CD4-positive, alpha-beta T cell treated with Interleukin-1 beta for 1 hour (primary cell): Measurements from ENCODE around the gene CYP27A1.
A peak's percentile ranks its signal among the peaks of the same experiment; 100 is the strongest.
"Not testable (repeated sequence)": the region's sequence is repeated elsewhere in the genome, so short reads cannot be mapped to it uniquely, and the experiment has no call there.

Source experiments
- DNase-seq, 2 donors: peaks; one replicate each; pipeline ENCODE4 v3.0.0-alpha.2; 2020 to 2022

The CYP27A1 gene

DNA sequence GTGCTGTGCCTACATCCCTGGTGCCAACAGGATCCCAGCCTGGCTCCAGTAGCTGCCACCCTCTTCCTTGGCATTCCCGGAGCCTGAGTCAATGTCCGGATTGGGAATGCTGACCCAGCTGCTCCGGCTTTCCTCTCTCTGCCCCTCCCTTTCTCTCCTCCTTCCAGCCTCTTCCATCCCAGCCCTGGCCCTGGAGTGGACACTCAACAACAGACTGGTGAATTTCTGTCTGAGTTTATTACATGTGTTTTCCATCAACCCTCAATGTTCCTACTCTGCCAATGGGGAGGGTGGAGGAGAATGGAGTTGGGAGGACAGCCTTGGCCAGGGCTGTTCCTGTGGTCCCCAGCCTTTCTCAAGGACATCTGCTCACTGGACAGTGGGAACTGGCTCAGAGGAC, 50.6 kb downstream of the CYP27A1 start:
- no peak for DNase-seq

- DNase-seq: no peak
Measured at GRCh38 chr2:218833023-218833609, 51.2 kb downstream of the CYP27A1 start.

DNA sequence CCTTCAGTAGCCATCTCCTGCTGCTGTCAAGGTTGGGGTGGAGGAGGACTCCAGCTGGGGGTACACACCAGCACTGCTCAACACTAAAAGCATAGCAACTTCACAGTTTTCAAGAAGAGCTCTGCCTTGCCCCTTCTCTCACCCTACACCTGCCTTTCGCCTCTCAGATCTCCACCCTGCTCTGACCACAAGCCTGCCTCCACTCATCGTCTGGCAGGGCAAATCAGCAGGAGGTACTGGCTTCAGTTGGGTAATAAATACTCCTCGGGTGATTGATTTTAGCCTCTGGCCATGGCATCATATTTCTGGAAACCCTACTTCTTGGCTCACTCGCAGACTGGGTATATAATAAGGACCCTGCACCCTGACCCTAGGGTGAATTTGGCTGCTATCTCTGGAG, 52.7 kb downstream of the CYP27A1 start:
- no peak for DNase-seq

- DNase-seq: no peak
Measured at GRCh38 chr2:218837495-218837894, 55.5 kb downstream of the CYP27A1 start.

DNA sequence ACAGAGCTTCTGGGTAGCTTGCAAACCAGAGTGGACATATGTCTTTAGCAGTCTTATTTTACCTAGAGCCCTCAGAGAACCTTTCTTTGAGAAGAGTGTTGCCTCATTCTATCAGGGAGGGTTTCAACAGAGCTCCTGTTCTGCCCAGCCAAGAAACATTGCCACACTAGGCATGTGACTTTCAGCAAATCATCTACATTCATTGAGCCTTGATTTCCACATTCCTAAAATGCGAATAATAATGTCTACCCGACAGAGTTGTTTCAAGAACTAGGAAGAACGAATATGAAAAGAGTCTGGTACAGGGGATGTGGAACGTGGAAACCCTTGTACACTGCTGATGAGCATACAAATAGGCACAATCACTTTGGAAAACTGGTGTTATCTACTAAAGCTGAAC, 57.5 kb downstream of the CYP27A1 start:
- DNase-seq: no peak

- no peak for DNase-seq
Measured at GRCh38 chr2:218839888-218840287, 57.9 kb downstream of the CYP27A1 start.

DNA sequence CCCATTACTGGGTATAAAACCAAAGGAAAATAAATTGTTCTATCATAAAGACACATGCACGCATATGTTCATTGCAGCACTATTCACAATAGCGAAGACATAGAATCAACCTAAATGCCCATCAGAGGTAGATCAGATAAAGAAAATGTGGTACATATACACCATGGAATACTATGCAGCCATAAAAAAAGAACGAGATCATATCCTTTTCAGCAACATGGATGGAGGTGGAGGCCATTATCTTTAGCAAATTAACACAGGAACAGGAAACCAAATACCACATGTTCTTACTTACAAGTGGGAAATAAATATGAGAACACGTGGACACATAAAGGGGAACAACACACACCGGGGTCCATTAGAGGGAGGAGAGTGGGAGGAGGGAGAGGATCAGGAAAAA, 62.4 kb downstream of the CYP27A1 start:
- not testable (repeated sequence) for DNase-seq

DNA sequence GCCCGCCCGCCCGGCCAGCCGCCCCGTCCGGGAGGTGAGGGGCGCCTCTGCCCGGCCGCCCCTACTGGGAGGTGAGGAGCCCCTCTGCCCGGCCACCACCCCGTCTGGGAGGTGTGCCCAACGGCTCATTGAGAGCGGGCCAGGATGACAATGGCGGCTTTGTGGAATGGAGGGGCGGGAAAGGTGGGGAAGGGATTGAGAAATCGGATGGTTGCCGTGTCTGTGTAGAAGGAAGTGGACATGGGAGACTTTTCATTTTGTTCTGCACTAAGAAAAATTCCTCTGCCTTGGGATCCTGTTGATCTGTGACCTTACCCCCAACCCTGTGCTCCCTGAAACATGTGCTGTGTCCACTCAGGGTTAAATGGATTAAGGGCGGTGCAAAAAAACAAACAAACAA, 65.0 kb downstream of the CYP27A1 start:
- not testable (repeated sequence) for DNase-seq

DNA sequence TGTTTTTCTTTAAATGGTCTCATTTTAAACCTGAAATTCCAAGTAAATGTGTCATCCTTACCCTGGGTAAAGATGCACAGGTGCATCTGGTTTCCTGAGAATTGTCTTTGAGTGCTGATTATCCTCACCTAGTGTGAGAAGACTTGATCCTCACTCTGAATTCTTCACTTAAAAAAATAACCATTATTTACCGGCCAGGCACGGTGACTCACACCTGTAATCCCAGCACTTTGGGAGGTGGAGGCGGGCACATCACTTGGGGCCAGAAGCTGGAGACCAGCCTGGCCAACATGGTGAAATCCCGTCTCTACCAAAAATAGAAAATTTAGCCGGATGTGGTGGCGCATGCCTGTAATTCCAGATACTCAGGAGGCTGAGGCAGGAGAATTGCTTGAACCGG, 67.8 kb downstream of the CYP27A1 start:
- no peak for DNase-seq

DNA sequence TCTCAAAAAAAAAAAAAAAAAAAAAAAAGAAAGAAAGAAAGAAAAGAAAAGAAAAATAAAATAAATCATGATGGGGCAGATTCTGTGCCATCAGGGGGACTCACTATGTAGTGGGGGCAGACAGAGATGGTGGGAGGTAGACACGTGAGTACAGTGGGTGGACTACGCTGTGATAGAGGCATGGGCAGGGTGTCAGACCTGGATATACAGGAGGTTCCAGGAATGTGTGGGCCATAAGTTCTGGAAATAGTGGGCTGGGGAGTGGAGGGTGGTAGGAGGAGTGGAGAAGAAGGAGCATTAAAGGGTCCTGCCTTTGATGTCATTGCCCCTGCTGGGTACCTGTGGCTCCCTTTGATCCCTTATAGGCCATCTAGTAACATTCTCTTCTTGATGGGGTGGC, 68.8 kb downstream of the CYP27A1 start:
- DNase-seq: no peak

- no peak for DNase-seq
Measured at GRCh38 chr2:218851286-218851685, 69.3 kb downstream of the CYP27A1 start.

- DNase-seq: peak; percentile 58 to 67
Measured at GRCh38 chr2:218852911-218853667, 71.1 kb downstream of the CYP27A1 start.

GRCh38 chr2:218853766-218854165, 71.8 kb downstream of the CYP27A1 start:
- no peak for DNase-seq

DNA sequence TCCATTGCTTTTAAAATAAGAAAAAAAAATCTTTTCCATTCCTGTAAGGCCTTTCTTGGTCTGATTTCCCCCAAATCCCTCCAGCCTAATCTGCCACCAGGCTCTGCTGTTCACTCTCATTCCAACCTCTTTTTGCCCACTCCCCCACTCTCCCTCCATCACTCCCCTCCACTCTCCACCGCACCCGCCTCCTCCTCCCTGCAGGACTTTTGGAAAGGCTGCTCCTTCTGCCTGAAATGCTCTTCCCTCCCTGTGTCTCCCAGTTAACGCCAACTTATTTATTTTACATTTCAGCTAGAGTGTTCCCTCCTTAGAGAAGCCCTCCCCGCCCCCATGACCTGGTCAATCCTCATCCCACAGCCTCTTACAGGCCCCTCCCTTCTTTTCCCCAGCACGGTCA, 72.9 kb downstream of the CYP27A1 start:
- no peak for DNase-seq

DNA sequence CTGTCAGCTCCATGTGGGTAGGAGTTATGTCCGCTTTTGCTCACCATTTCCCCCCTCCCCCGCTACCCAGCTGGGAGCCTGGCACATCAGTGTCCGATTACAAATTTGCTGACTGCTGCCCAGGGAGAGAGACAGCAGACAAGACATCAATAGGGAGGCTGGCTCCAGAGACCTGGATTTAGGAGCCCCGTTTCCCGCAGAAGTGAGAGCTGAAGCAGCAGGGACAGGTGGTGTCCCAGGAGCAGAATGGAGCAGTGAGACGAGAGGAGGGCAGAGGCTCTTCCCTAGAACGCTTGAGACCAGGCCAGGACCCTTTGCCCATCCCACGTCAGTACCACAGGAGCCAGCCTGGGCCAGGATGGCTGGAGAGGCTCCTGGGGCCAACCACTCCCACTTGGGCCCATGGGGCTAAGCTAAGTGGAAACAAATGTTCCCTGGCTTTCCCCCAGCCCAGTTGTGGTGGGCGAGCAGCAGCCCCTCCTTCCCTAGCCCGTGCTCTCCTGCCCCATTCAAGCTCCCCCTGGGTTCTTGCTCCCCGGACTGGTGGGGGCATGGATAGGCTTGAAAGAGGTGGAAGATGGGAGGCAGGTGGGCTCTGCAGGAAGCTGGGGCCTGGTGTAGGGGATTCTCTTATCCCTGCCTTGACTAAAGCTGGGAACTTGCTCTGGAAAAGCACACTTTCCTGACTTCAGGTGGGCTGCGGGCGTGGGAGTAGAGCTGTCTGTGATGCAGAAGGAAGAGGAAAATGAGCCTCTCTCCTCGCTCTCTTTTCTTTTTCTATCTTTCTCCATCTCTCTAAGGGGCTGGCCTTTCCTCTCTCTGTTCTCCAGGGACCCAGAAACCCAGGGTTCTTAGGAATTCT, 73.6 kb downstream of the CYP27A1 start:
- DNase-seq: no peak

GRCh38 chr2:218856167-218856895, 74.4 kb downstream of the CYP27A1 start:
- DNase-seq: no peak

DNA sequence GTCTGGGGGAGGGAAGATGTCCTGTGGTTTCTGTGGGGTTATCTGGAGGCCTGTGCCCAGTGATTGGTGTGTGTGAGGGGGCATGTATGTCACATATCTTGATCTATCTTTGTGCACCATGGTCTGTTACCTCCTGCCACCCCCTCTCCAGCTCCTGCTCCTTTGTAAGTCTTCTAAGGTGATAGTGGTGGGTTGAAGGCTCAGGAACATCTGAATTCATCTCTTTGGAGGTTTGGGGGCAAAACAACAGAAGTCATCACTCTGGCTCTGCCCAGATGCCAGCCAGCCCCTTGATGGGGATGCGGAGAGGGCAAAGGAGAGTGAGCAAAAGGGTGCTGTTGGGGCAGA, 74.9 kb downstream of the CYP27A1 start:
- no peak for DNase-seq

DNA sequence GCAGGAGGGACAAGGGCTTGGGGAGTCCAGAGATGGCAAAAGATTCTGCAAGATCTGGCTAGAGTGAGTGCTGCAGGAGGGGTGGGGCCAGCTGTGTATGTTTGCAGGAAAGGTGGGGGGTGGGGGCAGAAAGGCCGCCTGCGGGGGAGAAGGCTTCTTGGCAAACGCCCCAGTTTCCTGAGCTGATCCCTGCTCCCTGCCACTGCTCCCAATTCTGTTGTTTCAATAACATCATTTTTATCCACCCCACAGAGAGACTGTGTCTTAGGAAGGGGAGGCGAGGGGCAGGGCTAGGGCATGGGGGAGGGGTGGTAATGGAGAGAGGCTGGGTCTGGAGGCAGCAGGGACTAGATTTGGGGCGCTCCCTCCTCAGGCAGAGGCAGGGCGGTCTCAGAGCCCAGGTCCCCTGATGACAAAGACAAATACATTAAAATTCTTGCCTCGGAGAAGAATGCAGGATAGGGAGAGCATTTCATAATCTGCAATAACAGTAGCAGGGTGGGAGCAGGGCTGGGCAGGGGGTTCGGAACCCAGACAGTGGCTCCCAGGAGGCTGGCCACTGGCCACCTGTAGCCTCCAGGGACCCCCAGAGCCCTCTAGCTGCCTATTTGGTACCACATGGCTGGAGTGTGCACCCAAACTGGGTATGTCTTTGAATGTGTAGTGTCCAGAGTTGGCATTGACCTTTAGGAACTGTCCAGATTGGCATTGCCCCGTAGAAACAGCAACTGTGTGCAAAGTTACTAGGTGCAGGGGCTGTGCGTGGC, 75.6 kb downstream of the CYP27A1 start:
- DNase-seq: no peak

DNA sequence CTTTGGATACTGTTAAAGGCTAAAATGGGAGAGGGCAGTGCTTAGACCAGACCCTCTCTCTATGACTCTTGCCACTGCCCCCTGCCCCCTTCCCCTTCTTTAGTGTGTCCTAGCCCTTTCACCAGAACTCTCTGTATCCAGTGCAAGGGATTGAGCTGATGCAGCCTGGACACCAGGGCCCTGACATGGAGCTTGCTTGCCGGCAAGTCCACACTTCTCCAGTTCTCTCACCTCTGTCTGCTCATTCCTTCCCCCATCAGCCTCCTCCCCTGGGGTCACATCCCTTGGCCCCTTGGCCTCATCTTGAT, 76.1 kb downstream of the CYP27A1 start:
- no peak for DNase-seq

DNA sequence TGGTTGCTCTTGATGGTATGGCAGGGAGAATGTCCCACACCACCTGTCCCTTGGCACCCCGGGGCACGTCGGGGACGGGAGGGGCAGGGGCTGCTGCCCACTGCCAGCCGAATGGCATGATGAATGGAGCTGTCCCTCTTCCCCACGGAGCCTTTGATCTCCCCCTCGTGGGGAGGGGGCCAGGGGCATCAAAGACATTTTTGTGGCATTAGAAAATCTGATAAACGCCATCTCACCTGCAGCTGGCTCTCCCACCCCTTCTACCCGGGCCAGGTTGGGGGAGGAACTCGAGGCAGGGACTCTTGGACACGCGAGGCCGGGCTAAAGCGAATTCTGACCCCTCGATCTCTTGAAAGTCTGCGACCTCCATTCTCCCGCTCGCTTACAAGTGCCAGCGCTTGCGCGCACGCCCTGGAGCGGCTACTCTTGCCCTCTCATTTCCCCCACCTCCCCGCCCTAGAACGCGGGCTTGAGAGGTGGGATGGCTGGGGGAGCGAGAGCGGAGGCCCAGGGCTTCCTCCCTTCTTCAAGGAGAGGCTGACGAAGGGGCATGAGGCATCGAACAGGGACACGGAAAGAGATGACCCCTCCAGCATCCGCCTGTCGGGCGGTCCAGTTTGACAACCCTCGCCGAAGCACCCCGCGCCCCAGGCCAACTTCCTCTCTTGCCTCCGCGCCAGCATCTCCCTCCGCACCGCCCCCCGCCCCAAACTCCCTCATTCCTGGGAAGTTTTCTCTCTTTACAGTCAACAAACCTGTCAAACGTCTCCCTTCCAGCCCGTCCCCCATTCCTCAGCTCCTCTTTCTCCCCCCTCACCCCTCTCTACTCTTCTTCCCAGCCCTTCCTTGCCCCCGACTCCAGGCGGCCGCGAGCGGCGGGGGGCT, 77.0 kb downstream of the CYP27A1 start:
- no peak for DNase-seq

GRCh38 chr2:218859556-218859987, 77.6 kb downstream of the CYP27A1 start, which contains the start of gene WNT6:
WNT6 (plus strand) TSS chr2:218859805; CDS start chr2:218860038, 233 bp downstream.
- DNase-seq: no peak
